Measurements from ENCODE around the gene TOB2.

The TOB2 gene, protein sequence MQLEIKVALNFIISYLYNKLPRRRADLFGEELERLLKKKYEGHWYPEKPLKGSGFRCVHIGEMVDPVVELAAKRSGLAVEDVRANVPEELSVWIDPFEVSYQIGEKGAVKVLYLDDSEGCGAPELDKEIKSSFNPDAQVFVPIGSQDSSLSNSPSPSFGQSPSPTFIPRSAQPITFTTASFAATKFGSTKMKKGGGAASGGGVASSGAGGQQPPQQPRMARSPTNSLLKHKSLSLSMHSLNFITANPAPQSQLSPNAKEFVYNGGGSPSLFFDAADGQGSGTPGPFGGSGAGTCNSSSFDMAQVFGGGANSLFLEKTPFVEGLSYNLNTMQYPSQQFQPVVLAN

DNA sequence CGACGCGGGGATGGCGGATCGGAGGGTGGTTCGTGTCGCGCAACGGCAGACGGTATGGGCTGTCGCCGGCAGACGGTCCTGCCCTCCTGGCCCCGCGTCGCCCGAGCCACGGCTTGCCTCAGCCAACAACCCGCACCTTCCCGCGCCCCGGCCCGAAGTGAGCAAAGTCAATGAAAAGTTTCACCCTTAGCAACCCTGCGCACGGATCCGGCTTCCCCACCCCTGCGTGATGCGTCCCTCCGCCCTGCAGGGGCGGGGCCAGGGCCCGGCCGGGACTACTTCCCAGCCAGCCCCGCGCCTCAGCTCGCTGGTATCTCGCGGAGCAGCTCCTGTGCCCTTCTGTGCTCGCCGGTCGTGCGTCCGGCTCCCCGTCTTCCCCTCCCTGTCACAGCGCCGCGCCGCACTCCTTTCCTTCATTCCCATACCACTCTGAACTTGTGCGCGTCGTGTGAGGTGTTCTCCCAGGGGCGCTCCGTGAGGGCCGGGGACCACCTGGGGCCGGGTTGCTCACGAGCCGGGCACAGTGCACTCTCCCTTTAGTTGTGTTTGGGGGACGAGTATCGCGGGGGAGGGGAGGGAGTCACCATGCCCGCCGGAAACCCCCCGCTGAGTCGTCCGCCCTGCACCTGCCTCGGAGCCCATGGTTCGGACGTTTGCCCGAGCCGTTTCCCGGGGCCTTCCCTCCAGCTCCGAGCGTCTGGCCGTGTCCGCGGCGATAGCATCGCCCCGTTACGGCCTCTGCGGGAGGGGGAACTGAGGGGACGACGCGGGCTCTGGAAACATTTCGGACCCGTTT, at the start of gene TOB2:
TOB2 (minus strand) TSS at position 163 of the 796 bp plus-strand sequence. CDS start 9,456 bp downstream, outside the sequence.
- DNase-seq, result peak; percentile 84

DNA sequence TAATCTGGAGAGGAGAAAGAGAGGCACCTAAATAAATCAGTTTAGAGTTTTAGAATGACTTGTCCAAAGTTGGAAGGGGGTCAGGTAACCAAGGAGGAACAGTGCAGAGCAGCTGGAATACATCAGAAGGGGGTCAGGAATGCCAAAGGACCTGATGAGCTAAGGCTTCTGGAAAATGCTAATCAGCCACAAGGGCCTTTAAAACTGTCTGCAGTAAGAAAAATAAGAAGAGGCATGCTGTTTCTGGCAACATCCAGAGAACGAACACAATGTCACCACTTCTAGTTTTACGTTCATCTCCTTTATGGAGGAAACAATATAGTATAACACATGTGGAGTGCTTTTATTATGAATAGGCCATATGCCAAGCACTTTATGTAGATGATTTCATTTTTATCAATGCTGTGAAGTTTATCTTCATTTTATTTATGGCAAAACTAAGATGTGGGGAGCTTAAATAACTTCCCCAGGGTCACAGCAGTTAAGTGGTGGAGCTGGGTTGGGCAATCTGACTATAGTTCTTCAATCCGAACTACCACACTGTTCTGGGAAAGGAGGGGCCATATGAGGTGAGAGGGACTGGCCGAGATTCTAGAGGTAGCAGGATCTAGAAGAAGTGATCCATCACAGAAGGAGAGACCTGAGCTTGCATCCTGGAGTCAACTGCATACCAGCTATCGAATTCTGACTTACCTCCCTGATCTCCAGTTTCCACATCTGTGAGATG, 44.9 kb upstream of the TOB2 start:
- DNase-seq, result no peak

DNA sequence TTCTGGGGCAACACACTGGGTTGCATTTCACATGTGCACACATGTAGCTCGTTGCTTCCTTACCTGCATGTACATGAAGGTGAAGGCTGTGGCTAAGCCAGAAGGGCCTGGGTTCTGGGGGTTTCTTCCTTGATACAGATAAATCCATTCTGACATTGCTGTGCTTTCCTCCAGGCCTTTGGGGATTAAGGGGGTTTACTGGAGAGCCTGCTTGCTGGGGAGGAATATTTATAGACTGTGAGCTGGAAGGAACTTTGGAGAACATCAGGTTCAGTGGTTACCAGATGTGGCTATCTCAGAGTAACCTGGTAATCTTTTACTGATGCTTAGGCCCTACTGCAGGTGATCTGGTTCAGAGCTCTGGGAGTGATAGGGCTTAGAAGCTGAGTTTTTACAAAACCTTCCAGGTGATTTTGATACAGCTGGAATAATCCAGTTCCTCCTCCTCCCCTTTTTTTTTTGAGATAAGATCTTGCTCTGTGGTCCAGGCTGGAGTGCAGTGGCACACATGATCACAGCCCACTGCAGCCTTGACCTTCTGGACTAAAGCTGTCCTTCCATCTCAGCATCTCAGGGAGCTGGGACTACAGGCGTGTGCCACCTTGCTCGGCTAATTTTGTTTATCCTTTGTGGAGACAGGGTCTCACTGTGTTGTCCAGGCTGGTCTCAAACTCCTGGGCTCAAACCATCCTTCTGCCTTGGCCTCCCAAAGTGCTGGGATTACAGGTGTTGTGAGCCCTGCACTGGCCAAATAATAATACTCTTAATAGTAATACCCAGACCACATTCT, 42.2 kb upstream of the TOB2 start:
- DNase-seq, result no peak

DNA sequence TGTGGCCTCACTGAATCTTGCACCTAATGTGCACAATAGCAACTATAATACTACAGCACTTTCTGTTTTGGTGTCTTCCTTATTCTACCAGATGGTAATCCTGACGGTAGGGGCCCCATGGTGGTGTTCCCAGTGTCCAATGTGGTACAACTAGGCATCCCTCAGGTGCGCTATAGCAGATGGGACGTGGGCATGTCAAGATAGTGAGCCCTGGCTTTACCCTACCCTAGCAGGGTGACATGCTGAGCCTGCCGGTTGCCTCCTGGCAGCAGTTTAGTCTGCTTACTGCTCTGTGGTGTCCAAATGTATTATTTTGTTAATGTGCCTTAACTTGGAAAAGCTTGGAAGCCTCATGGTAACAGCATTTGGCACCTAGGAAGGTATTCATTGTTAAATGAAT, 41.5 kb upstream of the TOB2 start:
- no peak for DNase-seq

DNA sequence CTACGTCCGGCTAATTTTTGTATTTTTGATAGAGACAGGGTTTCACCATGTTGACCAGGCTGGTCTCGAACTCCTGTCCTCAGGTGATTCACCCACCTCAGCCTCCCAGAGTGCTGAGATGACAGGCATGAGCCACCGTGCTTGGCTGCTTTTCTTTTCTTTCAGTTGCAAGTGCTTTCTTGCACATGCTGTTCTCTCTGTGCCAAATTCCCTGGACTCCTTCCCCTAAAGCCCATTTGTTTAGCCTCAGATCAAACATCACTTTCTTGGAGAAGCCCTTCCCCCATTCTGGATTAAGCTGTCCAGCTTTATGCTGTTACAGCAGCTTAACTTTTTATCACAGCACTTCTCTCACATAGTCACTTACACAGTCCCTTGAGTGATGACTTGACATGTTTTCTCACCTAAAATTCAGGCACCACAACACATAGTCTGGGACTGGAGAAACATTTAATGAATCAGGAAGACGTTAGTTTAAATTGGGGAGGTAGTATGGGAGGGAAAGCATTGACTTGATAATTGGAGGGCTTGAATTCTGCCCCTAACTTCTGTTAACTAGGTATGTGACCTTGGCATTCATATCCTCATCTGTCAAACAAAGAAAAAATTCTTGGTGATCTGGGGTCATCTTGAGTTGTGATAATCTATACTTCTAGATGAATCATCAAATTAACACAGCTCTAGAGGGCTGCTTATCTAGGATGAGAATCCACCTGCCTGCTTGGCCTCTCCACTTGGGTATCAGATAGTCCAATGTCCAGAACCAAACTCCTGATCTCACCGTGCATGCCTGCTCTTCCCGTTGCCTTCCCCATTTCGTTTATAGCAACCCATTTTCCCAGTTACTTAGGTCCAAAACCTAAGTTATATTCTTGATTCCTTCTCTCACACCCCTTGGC, 40.7 kb upstream of the TOB2 start:
- no peak for DNase-seq

DNA sequence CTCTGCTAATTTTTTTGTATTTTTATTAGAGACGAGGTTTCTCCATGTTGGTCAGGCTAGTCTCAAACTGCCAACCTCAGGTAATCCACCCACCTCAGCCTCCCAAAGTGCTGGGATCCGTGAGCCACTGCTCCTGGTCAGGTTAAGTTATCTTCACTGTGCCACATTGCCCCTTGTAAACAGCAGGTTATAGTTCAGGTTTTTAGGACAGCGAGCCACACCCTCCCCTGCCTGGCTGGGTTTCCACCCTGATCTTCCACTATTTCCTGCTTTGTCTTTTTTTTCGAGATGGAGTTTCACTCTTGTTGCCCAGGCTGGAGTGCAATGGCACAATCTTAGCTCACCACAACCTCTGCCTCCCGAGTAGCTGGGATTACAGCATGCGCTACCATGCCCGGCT, 38.4 kb upstream of the TOB2 start:
- no peak for DNase-seq

DNA sequence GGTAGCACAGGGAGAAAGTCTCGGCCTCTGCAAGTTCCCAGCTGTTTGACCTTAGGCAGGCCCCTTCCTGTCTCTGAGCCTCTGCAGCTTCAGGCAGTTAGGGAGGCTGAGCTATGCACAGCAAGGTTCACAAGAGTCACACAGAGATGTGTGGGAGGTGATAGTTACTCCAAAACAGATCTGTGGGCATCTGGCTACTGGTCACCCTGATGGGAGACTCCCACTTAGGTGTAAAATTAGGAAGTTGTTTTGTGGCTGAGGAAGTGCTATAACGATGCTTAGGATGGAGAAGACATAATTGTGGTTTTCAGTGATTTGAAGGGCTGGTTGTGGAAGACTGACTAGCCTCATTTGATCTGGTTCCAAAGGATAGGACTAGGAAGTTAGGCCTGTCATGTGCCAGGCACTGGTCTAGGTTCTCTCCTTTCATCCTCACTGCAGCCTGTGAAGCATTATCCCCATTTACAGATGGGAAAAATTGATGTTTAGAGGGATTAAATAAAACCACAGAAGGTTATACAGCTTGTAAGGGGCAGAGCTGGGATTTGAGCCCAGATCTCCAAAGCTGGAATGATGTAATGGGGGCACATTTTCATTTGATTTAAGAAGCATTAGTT, 35.8 kb upstream of the TOB2 start:
- no peak for DNase-seq

DNA sequence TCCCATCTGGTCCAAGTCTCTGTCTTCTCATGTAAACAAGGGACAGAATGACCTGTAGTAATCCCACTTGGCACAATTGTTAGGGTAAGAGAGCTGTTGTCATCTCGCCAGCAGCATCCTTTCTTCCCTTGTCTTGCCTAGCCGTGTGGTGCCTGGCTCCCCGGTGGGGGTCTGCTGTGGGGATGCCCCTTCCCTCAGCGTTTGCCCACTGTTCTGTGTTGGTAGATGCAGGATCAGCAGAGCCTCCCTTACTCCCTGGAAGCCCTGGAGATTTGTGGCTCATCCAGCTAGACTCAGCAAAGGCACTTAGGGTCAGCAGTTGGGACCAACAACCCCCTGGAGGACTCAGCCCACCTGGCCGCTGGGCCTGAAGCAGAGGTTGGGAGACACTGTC, 35.3 kb upstream of the TOB2 start:
- no peak for DNase-seq

DNA sequence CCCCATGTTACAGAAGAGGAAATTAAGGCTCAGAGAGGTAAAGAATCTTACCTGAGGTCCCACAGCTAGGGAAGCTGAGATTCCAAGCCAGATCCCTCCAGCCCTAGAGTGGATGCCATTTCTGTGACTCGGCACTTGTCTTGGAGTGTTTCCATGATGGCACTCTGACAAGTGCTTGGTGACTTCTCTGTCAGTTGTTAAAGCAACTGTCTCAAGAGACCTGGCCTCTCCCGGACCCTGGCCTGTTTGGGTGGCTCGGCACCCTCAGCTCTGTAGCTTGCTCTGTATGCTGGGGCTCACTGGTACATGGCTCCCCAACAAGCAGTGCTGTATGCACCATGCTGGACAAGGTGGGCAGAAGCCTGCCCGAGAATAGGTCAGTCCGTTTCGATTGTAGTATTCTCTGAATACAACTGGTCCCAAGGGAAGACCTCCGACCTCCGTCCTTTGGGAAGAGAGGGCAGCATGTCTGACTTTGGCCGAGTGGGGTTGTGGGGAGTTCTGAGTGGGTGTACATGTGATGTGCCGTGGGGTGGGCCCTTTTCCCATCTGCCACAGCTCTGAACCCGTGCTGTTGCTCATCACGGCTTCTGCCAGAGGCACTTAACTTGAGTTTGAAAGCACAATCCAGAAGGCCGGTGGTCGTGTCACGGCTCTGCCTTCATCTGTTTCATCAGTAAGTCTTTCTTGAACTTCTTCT, 34.7 kb upstream of the TOB2 start:
- DNase-seq, result no peak

DNA sequence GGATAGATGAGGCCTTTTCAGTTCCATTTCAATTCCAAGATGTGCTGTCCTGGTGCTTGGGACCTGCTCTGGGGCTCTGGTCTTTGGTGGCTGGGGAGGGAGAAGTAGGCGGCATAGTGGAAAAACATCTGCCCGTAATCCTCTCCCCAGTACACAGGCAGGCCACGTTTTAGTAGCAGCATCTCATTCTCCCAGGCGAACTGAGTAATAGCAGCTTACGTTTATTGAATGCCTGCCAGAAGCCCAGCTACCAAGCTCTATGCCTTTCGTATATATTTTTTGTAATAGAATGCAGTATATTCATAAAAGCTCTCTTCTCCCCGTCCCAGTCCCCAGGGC, 33.8 kb upstream of the TOB2 start:
- DNase-seq, result no peak

DNA sequence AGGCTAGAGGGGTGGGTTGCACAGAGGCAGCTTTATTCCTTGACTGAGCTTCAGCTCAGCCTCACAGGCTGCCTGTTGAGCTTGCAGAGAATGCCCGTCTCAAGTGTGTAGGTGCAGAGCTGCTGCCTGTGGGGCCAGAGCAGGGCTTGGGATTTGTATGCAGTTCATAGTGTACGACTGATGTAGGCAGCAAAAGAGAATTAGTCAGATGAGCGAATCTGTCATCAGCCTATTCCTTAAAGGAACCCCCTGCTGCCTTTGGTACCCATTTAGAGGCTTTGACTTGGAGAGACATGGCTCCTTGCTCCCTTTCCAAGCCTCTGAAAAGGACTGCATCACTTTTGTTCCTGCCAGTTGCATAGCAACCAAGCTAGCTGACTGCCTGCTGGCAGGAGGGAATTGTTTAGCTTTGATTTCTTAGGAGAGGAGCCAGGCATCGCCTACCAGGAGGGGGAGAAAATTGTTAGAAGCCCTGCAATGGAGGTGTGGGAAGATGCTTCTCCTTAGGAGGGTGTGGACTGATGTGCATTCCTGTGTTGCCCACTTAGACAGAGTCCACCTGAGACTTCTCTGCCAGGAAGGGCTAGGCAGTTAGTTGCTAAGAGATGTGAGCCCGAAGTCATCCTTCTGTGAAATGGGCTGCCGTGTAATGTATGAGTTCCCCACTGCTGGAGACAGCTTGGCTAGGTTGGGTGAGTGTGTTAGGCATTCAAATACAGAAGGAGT, 33.2 kb upstream of the TOB2 start:
- DNase-seq, result no peak

DNA sequence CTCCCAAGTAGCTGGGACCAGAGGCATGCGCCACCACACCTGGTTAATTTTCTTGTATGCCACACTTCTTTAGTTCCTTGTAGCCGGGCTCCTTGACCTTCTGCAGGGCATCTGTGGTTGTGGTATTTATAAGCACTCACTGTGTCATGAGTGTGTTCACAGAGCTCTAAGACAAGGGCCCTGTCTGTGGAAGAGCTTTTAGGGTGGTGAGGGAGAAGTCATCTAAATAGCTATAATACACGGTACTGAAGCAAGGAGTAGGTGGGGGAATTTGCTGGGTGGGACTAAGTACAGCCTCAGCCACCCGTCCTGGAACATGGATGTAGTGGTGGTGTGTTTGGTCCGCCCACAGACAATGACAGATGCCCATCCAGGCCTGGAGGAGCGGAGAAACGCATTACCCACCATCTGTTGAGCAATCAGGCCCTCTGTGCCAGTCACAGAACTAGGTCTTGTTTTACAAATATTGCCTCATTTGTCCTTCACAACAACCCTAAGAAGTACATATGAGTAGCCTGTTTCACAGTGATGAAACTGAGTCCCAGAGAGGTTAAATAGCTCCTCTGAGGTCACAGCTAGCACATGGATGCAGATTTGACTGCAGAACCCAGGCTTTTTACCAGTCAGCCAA, 32.4 kb upstream of the TOB2 start:
- no peak for DNase-seq

DNA sequence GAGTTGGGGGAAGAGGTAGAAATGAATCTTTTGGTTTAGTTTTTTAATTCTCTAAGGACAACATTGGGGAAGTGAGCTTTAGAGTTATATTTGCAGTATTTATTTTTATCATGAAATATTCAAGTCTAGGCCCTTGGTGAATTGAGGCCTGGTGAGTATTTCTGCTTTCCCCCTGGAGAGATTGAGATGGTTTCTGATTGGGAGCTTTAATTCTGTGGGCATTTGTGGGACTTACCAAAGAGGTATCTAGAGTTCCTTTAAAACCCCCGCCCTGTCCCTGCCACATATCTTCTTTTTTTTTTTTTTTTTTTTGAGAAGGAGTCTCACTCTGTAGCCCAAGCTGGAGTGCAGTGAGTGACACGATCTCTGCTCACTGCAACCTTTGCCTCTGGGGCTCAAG, 31.9 kb upstream of the TOB2 start:
- DNase-seq, result no peak

DNA sequence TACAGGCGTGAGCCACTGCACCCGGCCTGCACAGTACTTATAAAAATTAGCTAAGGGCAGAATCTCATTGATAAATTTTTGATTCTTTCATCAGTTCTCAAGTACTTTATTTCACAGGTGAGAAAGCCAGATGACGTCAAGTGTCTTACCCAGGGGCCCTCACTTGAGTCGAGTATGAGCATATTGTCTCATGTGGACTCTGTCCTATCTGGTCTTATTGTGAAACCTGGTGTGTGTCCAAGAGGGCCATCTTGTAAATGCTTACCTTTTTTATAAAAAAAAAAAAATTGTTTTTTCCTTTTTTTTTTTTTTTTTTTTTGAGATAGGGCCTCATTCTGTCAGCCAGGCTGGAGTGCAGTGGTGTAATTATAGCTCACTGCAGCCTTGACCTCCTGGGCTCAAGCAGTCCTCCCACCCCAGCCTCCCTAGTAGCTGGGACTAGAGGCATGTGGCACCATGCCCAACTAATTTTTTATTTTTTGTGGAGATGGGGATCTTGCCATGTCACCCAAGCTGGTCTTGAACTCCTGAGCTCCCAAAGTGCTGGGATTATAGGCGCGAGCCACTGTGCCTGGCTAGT, 28.4 kb upstream of the TOB2 start:
- no peak for DNase-seq

DNA sequence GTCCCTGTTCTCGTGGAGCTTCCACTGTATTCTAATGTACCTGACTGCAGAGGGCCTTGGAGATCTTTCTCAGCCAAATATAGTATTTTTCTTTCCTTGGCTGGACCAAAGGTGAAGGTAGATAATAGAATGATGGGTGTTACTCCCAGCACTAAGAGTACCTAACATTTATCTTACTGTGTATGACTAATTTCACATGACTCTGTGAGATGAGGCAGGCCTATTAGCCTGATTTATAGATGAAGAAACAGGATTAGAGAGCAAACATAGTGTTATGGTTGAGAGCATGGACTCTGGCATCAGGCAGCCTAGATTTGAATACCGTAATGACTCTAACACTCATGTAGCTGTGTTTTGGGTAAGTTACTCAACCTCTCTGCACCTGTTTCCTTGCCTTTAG, 25.0 kb upstream of the TOB2 start:
- DNase-seq, result no peak

DNA sequence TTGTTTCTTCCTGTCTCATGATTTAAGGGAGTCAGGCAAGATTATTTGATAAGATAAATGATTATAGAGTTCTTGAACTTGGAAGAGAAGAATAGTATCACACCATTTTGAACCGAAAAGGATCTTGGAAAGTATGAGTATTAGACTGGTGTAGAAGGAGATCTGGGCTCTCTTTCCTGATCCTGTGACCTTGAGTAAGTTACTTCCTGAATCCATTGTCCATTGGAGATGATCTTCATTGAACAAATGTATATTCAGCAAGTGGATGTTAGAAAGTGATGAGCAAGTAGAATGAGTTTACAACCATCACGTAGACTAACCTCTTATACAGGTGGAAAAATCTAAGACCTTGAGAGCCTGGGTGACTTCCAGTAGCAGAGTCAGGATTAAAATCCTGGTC, 24.3 kb upstream of the TOB2 start:
- DNase-seq, result no peak

DNA sequence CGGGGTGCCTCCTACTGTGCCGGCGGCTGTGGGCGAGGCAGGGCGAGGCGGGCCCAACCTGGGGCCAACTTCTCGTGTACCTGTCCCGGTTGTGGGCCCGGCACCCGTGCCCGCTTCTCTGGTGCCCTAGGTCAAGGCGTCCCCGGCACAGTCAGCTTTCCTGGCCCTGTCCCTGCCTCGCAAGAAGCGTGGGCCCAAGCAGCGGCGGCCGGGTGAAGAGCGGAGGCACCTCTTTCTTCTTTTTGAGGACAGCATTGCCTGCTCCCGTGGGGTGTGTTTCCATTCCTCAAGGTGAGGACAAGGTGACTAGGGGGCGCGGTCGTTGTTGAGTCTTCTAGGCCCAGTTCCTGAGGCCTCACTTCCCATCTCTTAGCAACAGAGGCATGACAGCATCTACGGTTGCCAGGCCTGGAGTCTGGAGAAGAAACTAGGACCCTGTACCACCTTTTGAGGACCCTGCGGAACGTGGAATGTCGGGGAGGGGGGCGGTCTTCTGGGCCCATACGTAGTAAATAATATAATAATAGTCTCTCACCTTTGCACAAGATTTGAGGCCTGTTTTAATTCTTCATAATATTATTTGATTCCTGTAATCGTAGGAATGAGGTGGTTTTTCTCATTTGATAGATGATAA, 22.7 kb upstream of the TOB2 start:
- DNase-seq, result no peak

DNA sequence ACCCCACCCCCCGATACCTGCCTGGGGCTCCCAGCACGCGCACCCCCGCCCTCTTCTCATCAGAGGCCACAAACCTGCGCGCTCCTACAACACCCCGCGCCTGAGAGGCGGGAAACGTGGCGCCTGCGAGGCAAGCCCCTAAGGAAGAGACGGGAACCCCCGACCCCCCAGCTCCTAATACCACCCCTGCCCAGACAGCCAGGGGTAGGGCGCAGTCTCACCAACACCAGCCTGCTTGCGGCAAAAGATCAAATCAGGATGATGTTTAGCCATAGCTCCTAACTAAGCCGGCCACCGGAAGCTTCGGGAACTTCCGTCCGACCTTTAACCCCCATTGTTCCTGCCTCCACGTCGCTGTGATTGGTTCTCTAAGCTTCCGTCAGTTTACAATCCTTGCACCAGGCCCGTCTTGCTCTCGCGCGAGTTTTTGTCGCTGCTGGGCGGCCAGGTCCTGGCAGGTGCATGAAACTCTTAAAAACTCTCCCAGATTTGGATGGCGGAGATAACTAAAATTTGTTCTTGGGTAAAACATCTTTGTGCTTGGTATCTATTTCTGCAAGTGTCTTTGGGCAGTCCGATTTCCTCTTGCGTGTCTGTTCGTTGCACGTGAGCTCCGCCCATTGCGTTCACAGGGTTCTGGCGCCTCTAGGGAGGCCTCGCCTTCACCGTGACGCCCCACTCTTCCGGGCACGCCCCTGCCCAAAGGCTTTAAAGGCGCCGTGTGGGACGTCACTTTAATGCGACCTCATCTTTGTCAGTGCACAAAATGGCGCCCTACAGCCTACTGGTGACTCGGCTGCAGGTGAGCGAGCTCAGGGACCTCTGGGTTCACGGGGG, 22.0 kb upstream of the TOB2 start, which contains the start of the genes ACO2 and PHF5A:
ACO2 (plus strand) TSS at position 737 of the 837 bp plus-strand sequence; CDS start at position 767, 30 bp downstream.
PHF5A (minus strand) TSS at position 312 of the 837 bp plus-strand sequence; CDS start at position 273, 39 bp downstream.
- DNase-seq, result peak; percentile 92

Measured in NCI-H2029 (cell line).